DMS 273 treated with DMSO at 0.1 percent for 48 hours (cell line): ENCODE data around the gene ZNF697.
"Not testable (repeated sequence)": the region's sequence is repeated elsewhere in the genome, so short reads cannot be mapped to it uniquely, and the experiment has no call there.

Experiments used
- DNase-seq: peaks from one replicate; lab custom pipeline; 2025; lab: John Stamatoyannopoulos, UW

Gene ZNF697

DNA sequence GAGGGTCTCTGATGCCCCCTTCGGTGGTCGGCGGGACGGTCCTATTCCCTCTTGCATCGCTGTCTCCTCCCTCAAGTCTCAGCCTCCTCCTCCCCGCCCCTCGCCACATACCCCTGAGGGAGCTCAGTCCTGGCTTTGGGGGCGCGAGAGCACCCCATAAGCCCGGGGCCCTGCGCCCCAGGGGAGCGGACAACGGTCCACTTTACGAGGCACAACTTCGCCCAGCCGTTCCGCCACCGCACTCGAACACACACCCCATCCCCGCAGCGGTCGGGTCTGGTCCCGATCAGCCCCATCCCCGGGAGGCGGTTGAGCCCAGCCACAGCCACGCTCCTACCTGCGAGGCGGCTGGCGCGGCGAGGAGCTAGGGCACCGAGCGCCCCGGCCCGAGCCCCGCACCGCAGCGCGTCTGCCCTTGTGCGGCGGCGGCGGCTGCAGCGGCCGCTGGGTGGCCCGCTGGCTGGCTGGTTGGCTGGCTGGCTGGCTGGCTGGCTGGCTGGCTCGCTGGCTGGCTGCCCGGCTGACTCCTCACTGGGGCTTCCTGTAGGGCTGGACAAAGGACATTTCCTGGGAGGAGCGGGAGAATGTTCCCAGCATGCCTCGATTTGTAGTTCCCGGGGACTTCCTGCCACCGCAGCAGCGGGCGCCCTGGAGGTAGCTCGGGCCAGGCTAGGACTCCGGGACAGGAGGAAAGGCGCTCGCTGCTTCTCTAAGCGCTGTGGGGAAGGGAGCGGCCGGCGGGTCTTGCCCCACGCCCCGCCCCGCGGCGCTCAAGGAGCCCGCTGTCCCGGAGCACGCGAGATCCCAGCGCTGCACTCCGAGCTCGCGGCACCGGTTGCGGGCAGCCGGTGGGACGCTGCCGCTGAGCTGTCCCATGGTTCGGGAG lies at the start of gene ZNF697:
Gene ZNF697 (minus strand): TSS at position 533 of the 886 bp plus-strand sequence. CDS start 22,166 bp downstream, outside the sequence.
- peak; percentile 87 for DNase-seq

DNA sequence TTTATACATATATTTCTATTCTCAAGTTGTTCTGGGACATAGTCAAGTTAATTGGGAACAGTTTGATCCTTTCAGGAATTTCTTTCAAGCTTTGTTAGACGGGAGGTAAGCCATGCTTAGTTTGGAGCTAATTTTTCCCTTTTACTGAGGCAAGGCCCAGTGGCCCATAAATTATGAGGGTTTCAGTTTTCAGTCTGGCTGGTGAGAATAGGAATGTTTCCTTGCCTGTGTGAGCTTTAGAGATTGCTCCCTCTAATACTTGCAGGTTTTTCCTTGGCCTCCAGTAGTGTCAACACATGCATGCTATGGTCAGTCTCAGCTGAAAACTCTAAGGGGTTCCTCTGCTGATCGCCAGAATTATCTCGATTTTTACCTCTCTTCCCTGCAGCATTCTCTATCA lies 49.5 kb upstream of the ZNF697 start:
- no peak for DNase-seq

DNA sequence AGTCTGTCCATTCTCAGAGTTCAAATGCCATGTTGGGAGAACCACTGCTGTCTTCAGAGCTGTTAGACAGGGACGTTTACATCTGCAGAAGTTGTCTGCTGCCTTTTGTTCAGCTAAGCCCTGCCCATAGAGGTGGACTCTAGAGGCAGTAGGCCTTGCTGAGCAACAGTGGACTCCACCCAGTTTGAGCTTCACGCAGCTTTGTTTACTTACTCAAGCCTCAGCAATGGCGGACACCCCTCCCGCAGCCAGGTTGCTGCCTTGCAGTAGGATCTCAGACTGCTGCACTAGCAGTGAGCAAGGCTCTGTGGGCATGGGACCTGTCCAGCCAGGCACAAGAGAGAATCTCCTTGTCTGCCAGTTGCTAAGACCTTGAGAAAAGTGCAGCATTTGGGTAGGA lies 48.8 kb upstream of the ZNF697 start:
- DNase-seq = not testable (repeated sequence)

DNA sequence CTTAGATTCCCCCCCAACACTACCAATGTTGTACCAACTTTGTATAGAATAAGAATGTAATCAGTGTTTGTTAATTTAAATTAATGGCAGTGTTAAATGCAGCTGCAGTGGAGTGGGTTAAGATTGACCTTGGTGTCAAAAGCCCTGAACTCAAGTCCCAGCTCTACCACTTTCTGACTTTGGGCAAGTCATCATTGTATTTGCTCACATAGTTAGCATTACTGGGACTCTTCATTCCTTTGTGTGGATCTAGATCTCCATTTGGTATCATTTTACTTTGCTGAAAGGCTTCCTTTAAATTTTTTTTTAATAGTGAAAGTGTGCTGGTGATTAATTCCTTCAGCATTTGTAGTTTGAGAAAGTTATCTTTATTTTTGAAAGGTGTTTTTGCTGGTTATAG lies 41.4 kb upstream of the ZNF697 start:
- DNase-seq = no peak

DNA sequence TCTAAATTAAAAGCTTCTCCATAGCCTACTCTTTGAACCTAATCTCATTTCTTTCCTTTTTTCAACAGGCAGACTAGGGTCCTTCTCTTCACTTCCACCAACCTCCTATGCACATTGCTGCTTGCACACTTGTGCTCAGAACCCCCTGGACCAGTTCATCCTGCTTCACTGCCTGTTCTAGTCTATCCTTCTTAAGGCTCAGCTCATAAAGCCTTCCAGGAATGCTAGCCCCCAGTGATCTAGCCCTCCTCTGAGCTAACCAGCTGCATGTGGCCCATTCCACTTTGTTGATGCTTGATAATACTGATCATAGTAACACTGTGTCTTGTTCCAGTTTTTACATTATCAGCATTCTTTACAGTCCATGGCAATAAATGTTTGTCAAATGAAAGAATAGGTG lies 40.7 kb upstream of the ZNF697 start:
- no peak for DNase-seq

DNA sequence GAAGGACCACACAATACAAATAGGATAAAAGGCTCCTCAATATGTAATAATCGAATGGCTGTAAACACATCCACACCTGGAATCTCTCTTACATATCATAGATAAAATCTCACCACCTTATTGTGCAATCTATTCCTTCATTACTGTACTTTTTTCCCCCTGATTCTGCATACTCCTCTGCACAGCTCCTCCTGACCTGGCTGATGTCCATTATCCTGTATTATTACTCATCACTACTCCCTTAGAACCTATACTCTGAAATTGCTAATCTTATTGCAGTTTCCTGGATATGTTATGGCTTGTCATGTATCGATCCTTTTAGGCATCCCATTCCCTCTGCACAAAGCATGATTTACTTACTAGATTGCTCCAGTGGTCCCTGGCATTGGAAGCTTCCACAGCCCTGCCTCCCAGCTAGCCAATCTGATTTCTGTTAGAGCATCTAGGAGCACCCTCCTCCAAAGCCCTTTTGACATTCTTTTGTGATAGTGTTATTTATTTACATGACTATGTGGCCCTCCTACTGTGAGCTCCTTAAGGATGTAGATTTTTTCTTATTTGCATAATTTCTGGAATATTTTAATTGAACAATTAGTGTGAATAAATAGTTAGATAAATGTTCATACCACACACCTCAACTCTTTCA lies 39.5 kb upstream of the ZNF697 start:
- no peak for DNase-seq

DNA sequence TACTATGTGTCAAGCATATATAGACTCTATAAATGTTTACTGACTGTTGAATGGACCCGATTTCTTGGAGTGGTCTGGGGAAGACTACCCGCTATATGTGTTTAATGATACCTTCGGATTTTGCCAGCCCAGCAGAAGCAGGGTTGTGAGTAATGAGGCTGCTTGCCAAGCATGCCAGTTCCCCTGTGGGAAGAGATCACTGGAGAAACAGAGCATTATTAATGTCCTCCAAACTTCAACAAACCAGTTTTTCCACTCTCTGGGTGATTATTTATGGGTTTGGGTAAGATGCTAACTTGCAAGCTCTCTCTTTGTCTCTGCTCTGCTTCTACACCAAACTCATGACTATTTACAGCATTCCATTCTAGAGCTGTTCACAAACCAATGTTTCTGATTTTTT lies 38.6 kb upstream of the ZNF697 start:
- no peak for DNase-seq

DNA sequence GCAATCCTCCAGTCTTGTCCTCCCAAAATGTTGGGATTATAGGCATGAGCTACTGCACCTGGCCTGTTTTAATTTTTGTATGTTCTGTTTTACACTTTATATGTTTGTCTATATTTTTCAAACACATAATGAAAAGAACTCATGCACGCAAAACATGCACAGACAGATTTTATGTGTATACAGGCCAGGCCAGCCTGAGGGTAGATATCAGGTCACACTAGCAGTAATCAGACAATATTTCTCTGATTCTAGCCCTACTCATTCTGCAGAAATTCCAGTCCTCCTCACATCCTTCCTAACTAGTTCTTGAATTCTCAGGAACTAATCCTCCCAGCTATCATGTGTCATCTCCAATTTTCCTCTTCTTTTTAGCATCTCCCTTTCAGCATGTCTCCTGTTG lies 35.8 kb upstream of the ZNF697 start:
- DNase-seq = no peak

DNA sequence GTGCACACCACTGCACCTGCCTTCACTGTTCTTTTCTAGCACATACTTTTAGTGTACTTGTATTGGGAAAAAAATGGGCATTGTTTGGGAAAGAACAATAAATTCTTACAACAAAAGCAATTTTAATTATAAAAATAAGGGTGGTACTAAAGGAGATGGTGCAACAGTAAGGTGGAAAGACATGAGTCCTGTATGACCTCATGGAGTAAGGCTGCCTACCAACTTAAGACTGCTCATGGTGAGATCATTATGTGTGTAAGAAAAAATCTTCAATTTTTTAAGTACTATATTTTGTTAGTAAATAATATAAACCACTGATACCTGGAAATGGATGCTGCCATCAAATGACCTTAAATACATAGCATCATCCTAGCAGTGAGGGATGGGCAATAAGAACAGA lies 34.1 kb upstream of the ZNF697 start:
- DNase-seq = no peak

DNA sequence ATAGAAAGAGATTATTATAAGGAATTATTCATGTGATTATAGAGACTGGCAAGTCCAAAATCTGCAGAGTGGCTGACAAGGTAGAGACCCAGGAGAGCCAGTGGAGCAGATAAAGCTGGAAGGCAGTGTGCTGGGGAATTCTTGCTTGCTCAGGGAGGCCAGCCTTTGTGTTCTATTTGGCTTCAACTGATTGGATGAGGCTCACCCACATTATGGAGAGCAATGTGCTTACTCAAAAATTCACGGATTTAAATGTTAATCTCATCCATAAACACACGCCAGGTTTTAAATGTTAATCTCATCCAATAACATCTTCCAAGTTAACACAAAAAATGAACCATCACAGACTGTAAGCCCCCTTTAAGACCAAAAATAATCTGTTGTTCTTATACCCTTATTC lies 33.5 kb upstream of the ZNF697 start:
- no peak for DNase-seq

DNA sequence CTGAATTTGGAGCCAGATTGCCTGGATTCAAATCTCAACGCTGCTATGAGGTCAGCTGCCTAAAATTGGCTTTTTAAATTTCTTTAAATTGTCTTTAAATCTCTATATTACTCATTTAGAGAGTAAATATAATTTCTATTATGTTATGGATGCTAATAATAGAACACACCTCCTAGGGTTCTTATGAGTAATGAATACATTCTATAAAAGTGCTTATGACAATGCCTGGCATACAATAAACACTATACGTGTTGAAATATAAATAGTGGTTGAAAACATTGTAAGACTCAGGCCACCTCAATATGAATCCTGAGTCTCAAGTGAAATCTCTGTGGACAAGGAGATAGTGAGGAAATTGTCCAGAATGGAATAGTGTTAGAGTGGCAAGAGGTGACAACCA lies 32.7 kb upstream of the ZNF697 start:
- no peak for DNase-seq

DNA sequence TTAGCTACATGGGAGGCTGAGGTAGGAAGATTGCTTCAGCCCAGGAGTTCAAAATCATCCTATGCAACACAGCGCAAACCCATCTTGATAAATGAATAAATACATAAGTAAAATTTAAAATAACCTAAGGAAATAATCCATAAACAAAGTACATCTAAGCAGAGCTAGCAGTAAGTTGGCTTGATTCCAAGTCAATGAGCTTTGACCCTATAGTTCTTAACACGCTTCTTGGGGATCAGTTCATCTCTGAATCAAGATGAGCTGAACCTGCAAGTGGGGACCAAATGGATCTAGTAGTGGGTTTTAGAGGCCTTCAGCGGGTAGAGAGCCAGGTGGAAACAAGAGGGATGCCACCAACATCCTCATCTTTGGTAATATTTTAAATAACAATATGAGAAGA lies 32.1 kb upstream of the ZNF697 start:
- DNase-seq = no peak

DNA sequence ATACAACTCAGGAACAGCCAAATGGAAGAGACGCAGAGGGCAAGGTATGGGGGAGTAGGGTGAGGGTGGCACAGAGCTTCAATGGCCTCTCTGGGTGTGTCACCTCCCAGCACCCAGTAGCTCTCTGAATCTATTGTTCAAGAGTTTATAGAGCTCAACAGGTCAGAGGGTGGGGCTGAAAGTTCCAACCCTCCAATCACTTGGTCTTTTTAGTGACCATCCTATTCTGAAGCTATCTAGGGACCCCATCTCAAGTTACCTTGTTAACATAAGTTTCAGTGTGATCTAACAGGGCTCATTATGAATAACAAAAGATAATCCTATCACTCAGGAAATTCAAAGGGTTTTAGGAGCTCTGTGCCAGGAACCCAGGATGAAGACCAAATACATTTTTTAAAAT lies 31.2 kb upstream of the ZNF697 start:
- DNase-seq = no peak

DNA sequence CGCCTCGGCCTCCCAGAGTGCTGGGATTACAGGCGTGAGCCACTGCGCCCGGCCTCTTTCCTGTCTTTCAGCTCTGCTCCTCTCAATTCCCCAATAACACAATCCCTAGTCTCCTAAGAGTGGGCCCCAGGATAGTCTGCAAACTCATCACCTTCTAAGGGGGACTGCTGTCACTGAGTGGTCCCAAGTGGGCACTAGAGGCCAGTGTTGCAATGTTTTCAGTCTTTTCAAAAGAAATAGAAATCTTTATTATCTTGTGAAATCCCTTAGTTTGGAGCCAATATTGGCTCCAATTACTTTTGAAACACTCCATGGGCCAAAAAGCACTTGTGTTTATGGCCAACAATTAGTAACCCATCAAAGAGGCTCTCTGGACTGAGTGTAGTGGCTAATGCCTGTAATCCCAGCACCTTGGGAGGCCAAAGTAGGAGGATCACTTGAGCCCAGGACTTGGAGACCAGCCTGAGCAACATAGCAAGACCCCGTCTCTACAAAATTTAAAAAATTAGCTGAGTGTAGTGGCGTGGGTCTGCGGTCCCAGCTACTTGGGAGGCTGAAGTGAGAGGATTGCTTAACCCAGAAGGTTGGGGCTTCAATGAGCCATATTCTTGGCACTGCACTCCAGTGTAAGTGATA lies 28.6 kb upstream of the ZNF697 start:
- no peak for DNase-seq

DNA sequence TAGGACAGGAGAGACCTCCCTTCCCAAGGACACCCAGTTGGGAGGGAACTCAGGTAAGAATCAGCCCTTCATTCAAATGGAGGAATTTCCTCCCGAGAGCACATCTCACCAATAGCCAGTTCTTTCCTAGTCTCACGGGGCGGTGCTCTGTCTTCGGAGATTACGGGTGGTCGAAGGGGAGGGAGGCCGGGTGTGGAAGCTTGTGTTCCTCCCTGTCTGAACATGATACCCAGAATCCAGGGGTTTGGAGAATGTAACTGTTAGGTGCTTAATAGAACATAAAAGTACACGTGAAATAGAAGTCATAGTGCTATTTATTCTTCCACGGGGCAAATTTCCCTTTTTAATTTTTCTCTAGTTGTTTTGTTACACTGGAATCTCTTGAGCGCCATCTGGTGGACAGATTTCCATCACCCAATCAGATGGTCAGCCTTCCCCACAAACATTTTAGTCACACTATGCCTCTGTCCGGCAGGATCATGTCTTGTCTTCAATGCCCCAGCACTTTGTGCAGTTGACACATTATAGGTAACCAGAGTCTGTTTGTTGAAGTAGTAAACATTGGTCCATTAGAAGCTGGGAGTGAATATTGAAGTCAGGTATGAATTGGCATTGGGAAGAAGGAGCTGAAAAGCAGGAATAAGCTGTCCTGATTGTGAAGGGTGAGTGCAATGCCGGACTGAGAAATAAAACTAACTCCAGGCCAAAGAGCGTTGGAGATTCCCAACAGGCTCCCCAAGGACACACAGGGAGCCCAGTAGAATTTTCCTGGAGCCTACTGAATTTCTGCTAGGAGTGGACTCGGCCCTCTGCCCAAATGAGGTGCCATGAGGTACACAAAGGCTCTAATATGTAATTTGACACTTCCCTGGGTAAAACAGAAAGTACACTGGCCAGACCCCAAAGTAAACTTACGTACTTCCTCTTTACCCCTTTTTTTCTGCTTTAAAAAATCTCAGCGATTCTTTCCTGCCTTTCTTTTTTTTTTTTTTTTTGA lies 27.6 kb upstream of the ZNF697 start:
- DNase-seq = peak; percentile 43

DNA sequence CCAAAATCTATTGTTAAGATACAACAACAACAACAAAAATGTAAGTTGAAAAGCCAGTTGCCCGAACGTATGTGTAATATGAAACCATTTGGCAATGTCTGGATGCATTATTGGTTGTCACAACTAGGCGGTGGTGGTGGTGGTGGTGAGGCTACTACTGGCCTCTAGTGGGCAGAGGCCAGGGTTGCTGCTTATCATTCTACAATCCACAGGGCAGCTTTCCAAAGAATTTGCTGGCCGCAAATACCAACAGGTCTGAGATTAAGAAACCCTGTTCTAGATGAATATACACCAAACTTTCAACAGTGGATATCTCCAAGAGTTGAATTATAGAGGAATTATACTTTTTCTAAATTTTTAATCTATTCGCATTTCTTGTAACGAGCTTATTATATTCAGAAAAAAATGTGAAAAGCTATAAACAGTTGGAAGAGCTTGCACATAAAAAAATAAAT lies 26.8 kb upstream of the ZNF697 start:
- no peak for DNase-seq

DNA sequence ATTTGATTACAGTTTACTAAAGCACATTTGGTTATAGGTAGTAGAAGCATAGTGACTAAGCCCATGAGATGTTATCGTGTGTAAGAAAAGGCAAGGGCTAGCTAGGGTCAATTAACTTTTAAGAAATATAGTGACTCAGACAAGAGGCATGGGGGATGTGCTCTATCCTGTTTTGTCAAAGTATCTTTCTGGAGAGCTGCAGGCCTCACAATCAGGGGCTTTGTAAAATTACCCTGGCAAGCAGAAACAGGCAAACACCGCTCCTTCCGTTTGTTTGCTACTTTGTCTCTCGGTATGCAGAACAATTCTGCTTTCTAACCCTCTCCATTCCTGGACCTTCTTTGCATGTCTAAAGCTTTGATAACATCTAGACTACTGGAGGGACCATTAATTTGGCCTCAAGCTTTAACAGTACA lies 26.1 kb upstream of the ZNF697 start:
- DNase-seq = no peak

DNA sequence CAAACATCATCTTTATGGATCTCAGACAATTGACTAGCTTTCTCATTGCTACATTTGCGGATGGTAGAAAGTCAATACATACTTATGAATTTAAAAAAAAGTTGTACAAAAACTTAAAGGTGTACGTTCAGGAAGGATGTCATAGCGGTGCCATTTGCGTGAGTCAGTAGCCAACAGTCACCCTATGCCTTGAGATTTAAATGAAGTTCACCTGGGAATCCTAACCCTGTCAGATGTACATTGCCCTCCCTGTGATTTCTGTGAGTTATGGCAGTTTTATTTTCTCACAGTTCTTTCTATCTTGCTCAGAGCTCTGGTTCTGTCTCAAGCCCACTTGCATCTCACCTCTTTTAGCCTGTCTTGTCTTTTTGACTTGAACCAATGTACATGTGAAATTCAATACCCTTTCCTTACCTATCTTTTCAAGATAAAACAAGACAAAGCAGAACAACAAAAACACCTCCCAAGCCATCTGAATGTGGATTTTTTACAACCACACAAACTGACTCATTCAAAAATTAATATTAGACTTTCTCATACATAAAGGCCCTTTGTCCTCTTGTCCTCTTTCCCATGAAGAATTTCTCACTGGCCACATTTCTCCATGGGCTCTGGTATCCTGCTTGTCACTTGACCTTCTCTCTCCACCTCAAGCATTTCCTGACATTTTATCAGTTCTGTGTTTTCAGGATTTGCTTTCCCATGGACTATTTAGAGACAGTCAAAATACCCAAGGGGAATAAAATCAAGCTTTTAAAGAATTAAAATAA lies 25.3 kb upstream of the ZNF697 start:
- DNase-seq = no peak

DNA sequence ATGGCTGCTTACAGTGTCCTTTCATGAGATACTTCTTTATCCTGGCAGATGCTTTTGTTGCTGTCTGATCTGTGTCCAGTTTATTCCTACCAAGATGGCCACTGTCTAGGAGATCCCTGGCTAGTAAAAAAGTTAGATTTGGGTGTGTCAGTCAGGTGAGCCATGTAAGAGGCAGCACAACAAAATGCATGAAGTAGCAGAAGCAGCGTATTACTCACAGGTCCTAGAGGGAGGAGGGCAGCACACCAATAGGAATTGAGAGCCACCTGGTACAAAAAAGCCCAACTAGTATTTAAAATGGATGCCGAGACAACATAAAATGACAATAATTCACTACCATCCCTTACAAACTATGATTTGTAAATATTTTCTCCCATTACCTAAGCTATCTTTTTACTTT lies 22.8 kb upstream of the ZNF697 start:
- no peak for DNase-seq

DNA sequence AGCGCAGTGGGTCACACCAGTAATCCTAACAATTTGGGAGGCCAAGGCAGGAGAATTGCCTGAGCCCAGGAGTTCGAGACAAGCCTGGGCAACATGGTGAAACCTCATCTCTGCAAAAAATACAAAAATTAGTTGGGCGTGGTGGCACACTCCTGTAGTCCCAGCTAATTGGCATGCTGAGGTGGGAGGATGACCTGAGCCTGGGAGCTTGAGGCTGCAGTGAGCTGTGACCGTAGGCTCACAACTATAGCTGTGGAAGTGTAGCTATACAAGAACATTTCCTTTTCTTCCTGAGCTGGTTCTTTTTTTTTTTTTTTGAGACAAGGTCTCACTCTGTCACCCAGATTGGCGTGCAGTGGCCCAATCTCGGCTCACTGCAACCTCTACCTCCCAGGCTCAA lies 19.1 kb upstream of the ZNF697 start:
- no peak for DNase-seq

DNA sequence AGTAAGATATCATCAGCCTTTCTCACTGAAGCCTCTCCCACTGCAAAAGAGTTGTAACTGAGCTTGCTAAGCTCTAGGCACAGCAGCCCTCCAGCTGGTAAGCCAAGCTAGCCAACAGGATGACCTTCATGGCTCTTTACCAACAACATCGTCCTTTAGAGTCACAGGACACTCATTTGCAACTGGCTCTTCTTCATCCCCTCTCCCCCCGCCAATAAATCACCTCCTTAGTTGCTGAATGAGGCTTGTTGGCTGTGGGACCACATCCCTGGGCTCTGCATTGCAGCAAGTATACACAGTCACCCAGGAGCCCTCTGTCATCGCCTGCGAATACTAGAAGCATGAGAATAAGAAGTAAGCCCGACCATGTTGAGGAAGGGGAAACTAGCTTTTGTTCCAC lies 16.0 kb upstream of the ZNF697 start:
- no peak for DNase-seq
